Karpas-422 (cell line): ENCODE measurements around the gene LRRC1. TPM values are rescaled to one million over a fixed set of nuclear protein-coding genes. Genes with fewer than 3 reads are reported as not detected.

ENCODE experiments used
- DNase-seq: peaks from one replicate; pipeline ENCODE4 v3.0.0-alpha.2; 2015
- H2AFZ ChIP-seq: fragments of 200-600 bp; sonication (generic); 2 replicates; pipeline ENCODE4 v1.6.1; 2014; ENCODE audit warnings: antibody characterized with exemption, low read length, mixed read lengths
- H3K27ac ChIP-seq: fragments of 200-600 bp; sonication (generic); 2 replicates; pipeline ENCODE4 v1.5.1; 2014; ENCODE audit warnings: mild to moderate bottlenecking, low read length, moderate library complexity
- H3K27me3 ChIP-seq: fragments of 200-600 bp; sonication (generic); 2 replicates; pipeline ENCODE4 v1.6.1; 2014; ENCODE audit warnings: low read length, mixed read lengths
- H3K36me3 ChIP-seq: fragments of 200-600 bp; sonication (generic); 2 replicates; pipeline ENCODE4 v1.6.1; 2014; ENCODE audit warnings: low read length, mixed read lengths; ENCODE audit not compliant: insufficient read depth
- H3K4me1 ChIP-seq: fragments of 200-600 bp; sonication (generic); 2 replicates; pipeline ENCODE4 v1.6.1; 2014; ENCODE audit warnings: mild to moderate bottlenecking, low read length, mixed read lengths
- H3K4me2 ChIP-seq: fragments of 200-600 bp; sonication (generic); 2 replicates; pipeline ENCODE4 v1.6.1; 2014; ENCODE audit warnings: low read length, low read depth, mild to moderate bottlenecking; ENCODE audit not compliant: poor library complexity, severe bottlenecking
- H3K4me3 ChIP-seq: fragments of 200-600 bp; sonication (generic); 2 replicates; pipeline ENCODE4 v1.5.1; 2014; ENCODE audit warnings: mild to moderate bottlenecking, antibody characterized with exemption, low read length, mixed read lengths
- H3K79me2 ChIP-seq: fragments of 200-600 bp; sonication (generic); 2 replicates; pipeline ENCODE4 v1.6.1; 2014; ENCODE audit warnings: mild to moderate bottlenecking, low read length, mixed read lengths
- H3K9ac ChIP-seq: fragments of 200-600 bp; sonication (generic); 2 replicates; pipeline ENCODE4 v1.6.0; 2014; ENCODE audit warnings: low read length
- H3K9me2 ChIP-seq: fragments of 200-600 bp; sonication (generic), shearing (Covaris generic); replicated peaks from 2 replicates; pipeline ENCODE4 v1.6.0; 2014; ENCODE audit warnings: mild to moderate bottlenecking, low read length, moderate library complexity; ENCODE audit not compliant: insufficient read depth
- H3K9me3 ChIP-seq: fragments of 300-700, 200-600 bp; sonication (generic); 2 replicates; pipeline ENCODE4 v1.6.1; 2014; ENCODE audit warnings: low read length, mixed read lengths
- H4K20me1 ChIP-seq: fragments of 200-600 bp; sonication (generic); 2 replicates; pipeline ENCODE4 v1.6.1; 2014; ENCODE audit warnings: mild to moderate bottlenecking, antibody characterized with exemption, low read length, low read depth; ENCODE audit not compliant: insufficient read depth
- total RNA-seq: library from RNA; depleted of rRNA; stranded (reverse); fragments of >200 nt; shearing (Covaris generic); gene quantifications from 2 replicates; pipeline ENCODE4 v1.2.3, GENCODE V29; 2014; ENCODE audit warnings: low replicate concordance

LRRC1 gene
- total RNA-seq, 1 experiment from 2014 or later = 0.15 TPM

- no peak for DNase-seq
- H3K4me2 ChIP-seq = no peak overlapping the region
- H3K27me3 ChIP-seq = no peaks in the 10 kb centered on the region
- H3K4me3 ChIP-seq = no peak overlapping the region
- H3K9me2 ChIP-seq = no peaks in the 10 kb centered on the region
- H3K9ac ChIP-seq = no peak overlapping the region
- H3K36me3 ChIP-seq = no peaks in the 10 kb centered on the region
- H3K4me1 ChIP-seq = no peaks in the 10 kb centered on the region
- no peaks in the 10 kb centered on the region for H4K20me1 ChIP-seq
- no peaks in the 10 kb centered on the region for H3K79me2 ChIP-seq
- no peaks in the 10 kb centered on the region for H3K9me3 ChIP-seq
- no peak overlapping the region for H2AFZ ChIP-seq
- H3K27ac ChIP-seq = no peak overlapping the region
These were observed 149.3 kb downstream of the LRRC1 start for GRCh38 chr6:53944091-53944490.

GRCh38 chr6:53944543-53944942 is 149.7 kb downstream of the LRRC1 start:
- Histone ChIP-seq H3K27ac (no peak overlapping the region), H4K20me1 (no peaks in the 10 kb centered on the region), H3K36me3 (no peaks in the 10 kb centered on the region), H3K9me2 (no peaks in the 10 kb centered on the region), H2AFZ (no peak overlapping the region), H3K9me3 (no peaks in the 10 kb centered on the region), H3K4me2 (no peak overlapping the region), H3K4me1 (no peaks in the 10 kb centered on the region), H3K9ac (no peak overlapping the region), H3K4me3 (no peak overlapping the region), H3K79me2 (no peaks in the 10 kb centered on the region), H3K27me3 (no peaks in the 10 kb centered on the region)
- DNase-seq = no peak

GRCh38 chr6:53945765-53946407 is 151.1 kb downstream of the LRRC1 start:
- Histone ChIP-seq H4K20me1 (no peaks in the 10 kb centered on the region), H3K9ac (no peak overlapping the region), H3K36me3 (no peaks in the 10 kb centered on the region), H3K27ac (no peak overlapping the region), H3K9me3 (no peaks in the 10 kb centered on the region), H3K9me2 (no peaks in the 10 kb centered on the region), H3K79me2 (no peaks in the 10 kb centered on the region), H3K4me3 (no peak overlapping the region), H3K27me3 (no peaks in the 10 kb centered on the region), H3K4me1 (no peaks in the 10 kb centered on the region), H2AFZ (no peak overlapping the region), H3K4me2 (no peak overlapping the region)
- DNase-seq = no peak

- Histone ChIP-seq H3K27ac (no peak overlapping the region), H4K20me1 (no peaks in the 10 kb centered on the region), H3K4me3 (no peak overlapping the region), H3K36me3 (no peaks in the 10 kb centered on the region), H3K79me2 (no peaks in the 10 kb centered on the region), H2AFZ (no peak overlapping the region), H3K4me2 (no peak overlapping the region), H3K27me3 (no peaks in the 10 kb centered on the region), H3K4me1 (no peaks in the 10 kb centered on the region), H3K9me3 (no peaks in the 10 kb centered on the region), H3K9me2 (no peaks in the 10 kb centered on the region), H3K9ac (no peak overlapping the region)
- no peak for DNase-seq
These were observed 153.0 kb downstream of the LRRC1 start for GRCh38 chr6:53947780-53948179.

- Histone ChIP-seq H3K36me3 (no peaks in the 10 kb centered on the region), H3K4me1 (no peaks in the 10 kb centered on the region), H3K79me2 (no peaks in the 10 kb centered on the region), H2AFZ (no peak overlapping the region), H3K4me2 (no peak overlapping the region), H3K27me3 (no peaks in the 10 kb centered on the region), H4K20me1 (no peaks in the 10 kb centered on the region), H3K4me3 (no peak overlapping the region), H3K9me3 (no peaks in the 10 kb centered on the region), H3K27ac (no peak overlapping the region), H3K9me2 (no peaks in the 10 kb centered on the region), H3K9ac (no peak overlapping the region)
- DNase-seq = no peak
These were observed 156.6 kb downstream of the LRRC1 start for GRCh38 chr6:53951383-53951782.

GRCh38 chr6:53956068-53956711 is 161.4 kb downstream of the LRRC1 start:
- H2AFZ ChIP-seq = no peak overlapping the region
- no peaks in the 10 kb centered on the region for H3K79me2 ChIP-seq
- no peak overlapping the region for H3K4me2 ChIP-seq
- H3K9ac ChIP-seq = no peak overlapping the region
- H3K9me3 ChIP-seq = no peaks in the 10 kb centered on the region
- no peak overlapping the region for H3K4me3 ChIP-seq
- H3K9me2 ChIP-seq = no peaks in the 10 kb centered on the region
- H3K4me1 ChIP-seq = no peaks in the 10 kb centered on the region
- peak; percentile 66 for DNase-seq
- H3K27ac ChIP-seq = no peak overlapping the region
- H3K27me3 ChIP-seq = no peaks in the 10 kb centered on the region
- H4K20me1 ChIP-seq = no peaks in the 10 kb centered on the region
- H3K36me3 ChIP-seq = no peaks in the 10 kb centered on the region

GRCh38 chr6:53956804-53957203 is 162.0 kb downstream of the LRRC1 start:
- H3K27me3 ChIP-seq = no peaks in the 10 kb centered on the region
- no peaks in the 10 kb centered on the region for H3K36me3 ChIP-seq
- no peaks in the 10 kb centered on the region for H3K9me2 ChIP-seq
- H4K20me1 ChIP-seq = no peaks in the 10 kb centered on the region
- no peaks in the 10 kb centered on the region for H3K4me1 ChIP-seq
- H3K4me2 ChIP-seq = no peak overlapping the region
- no peak overlapping the region for H2AFZ ChIP-seq
- no peak overlapping the region for H3K4me3 ChIP-seq
- no peaks in the 10 kb centered on the region for H3K79me2 ChIP-seq
- H3K9ac ChIP-seq = no peak overlapping the region
- H3K9me3 ChIP-seq = no peaks in the 10 kb centered on the region
- no peak for DNase-seq
- H3K27ac ChIP-seq = no peak overlapping the region

- H3K4me1 ChIP-seq = no peaks in the 10 kb centered on the region
- no peaks in the 10 kb centered on the region for H3K36me3 ChIP-seq
- no peaks in the 10 kb centered on the region for H3K27me3 ChIP-seq
- DNase-seq = no peak
- H2AFZ ChIP-seq = no peak overlapping the region
- no peak overlapping the region for H3K4me3 ChIP-seq
- no peaks in the 10 kb centered on the region for H3K9me2 ChIP-seq
- H3K27ac ChIP-seq = no peak overlapping the region
- no peak overlapping the region for H3K4me2 ChIP-seq
- no peaks in the 10 kb centered on the region for H3K79me2 ChIP-seq
- H4K20me1 ChIP-seq = no peaks in the 10 kb centered on the region
- H3K9ac ChIP-seq = no peak overlapping the region
- H3K9me3 ChIP-seq = no peaks in the 10 kb centered on the region
These were observed 164.9 kb downstream of the LRRC1 start for GRCh38 chr6:53959717-53960116.
